Hippocampal formation (tissue), 2 donors: Measurements from ENCODE around the gene EMC8.
"Not testable (repeated sequence)": the region's sequence is repeated elsewhere in the genome, so short reads cannot be mapped to it uniquely, and the experiment has no call there.

Source experiments
- DNase-seq, 2 donors: peaks; one replicate each; lab custom pipeline; 2025; lab: John Stamatoyannopoulos, UW

The EMC8 gene

DNA sequence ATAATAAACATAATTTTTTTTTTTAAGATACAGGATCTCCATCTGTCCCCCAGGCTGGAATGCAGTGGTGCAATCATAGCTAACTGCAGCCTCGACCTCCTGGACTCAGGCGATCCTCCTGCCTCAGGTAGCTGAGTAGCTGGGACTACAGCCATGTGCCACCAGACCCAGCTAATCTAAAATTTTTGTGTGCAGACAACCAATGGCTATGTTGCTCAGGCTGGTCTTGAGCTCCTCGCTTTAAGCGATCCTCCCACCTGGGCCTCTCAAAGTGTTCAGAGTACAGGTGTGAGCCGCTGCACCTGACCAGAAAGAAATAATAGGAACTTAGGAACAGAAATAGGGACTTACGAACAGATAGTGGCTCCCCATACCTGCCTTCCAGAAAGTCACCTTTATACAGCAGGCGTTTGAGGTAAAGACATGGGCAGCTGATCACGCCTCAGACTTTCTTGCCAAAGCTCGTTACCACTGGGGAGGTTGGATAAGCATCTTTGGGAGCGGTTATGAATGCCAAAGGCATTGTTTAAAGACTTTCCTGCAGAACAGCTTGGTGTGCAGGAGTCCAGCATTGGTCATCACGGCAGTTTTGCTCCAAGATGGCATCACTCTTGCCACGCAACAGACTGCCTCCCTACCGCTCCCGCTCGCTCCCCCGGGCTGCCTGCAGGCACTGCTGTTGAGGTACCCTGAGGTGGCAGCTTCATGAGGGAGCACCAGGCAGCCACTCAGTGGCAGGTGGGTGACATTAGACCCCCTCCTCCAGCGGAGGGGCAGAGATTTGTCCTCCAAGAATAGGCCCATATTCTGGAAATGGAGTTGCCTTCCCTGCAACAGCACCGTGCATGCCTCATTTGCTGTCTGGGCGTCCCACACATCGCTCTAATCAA, 13.7 kb upstream of the EMC8 start:
- no peak for DNase-seq

DNA sequence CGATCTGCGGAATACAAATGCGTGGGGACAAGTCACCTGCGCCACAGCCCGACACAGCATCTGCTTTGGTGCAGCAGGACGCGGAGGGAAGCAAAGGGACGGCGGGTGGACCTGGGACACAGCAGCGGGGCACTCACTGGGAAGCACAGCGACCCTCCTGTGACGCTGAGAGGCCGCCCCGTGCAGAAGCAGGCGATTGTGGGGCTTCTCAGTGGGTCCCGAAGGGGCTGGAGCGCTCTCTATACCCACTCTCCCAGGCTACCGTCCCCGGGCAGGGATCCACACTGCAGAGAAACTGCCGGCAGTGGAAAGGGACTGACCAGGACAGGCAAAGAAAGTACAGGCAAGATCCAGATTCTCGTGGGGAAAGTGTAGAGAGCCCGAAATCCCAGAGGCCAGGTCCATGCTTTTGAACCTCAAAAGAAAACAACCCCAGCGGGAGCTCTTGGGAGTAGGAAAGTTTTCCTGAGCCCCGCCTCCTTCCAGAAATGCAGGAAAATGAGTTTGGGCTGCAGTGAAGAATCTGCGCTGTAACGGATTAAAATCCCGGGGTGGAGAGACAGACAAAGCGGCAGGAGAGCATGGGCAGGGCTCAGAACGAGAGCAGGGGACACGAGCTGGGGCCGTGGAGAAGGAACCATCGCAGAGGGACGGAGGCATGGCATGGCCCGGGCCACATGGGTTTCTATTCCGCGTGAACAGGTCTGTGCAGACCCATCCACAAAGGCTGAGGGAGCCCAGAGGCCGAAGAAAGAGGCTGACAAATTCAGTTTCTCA, 12.9 kb upstream of the EMC8 start:
- DNase-seq, result no peak

DNA sequence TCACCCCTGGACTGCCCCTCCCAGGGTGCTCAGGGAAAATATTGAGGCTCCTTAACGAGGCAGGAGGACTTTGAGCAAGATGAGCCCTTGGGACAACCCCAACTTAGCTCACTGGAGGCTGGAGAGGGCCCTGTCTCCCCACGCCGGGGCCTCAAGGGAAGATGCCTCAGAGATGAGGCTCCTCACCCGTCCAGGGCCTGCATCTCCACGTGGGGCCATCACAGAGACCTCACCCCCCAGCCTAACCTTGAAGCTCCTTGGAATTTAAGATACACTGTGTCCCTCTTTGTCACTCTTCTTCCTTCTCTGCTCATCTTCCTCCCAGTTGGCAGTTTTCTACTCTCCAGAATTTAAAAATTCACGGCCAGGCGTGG, 11.4 kb upstream of the EMC8 start:
- no peak for DNase-seq

DNA sequence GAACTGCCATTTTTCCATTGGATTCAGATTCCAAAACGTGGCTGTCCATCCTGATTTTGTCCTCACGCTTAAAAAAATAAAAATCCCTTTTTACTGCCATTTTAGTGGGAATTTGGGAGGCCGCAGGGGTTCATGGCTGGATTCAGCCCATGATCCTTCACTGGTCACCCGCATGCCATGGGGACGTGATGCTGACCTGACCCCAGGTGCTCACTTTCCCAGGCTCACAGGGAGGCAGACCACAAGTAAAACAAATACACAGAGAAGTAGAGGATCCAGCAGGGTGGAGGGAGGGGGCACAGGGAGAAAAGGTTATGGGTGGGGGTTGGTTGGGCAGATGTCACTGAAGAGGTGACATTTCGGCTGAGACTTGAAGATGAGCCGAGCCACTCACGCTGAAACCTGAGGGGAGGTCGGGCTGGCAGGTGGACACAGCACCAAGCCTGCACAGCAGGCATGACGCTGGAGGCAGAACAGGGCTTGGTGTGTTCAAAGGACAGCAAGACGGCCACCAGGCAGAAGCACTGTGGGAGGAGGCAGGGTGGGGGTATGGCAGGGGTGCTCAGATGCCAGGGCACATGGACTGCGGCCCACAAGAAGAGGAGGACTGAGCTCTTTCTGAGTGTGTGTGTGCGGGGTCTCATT, 10.9 kb upstream of the EMC8 start:
- no peak for DNase-seq

DNA sequence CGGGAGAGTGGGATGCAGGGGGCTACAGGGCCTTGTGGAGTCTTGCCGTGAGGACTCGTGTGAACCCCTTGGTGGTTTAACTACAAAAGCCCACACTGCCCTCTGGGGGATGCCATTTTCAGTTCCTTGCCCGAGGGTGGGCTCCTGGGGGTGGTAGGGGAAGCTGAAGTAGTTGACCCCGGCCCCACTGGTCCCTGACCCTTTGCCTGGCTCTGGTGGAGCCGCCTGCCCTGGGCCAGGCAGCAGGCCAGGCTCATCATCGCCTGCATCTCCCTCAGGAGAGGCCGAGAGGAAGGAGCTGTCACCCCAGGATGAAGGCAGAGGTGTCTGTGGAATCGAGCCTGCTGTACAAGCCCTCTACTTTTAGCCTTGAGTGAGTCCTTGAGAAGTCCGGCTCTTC, 10.3 kb upstream of the EMC8 start:
- no peak for DNase-seq

DNA sequence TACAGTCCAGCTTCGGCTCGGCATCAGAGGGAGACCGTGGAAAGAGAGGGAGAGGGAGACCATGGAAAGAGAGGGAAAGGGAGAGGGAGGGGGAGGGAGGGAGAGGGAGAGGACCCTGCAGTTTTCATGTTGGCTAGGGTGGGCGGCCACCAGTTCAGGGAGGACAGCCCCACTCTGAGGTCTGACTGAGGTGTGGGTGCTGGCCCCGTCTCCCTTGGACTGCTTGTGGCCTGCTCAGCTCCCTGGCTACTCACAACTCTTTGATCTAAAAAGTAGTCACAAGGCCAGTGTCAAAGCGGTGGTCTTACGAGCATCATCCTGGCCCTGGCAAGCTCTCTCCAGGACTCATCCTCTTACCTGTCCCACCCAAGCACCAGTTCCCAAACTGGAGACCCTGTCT, 9.6 kb upstream of the EMC8 start:
- no peak for DNase-seq

DNA sequence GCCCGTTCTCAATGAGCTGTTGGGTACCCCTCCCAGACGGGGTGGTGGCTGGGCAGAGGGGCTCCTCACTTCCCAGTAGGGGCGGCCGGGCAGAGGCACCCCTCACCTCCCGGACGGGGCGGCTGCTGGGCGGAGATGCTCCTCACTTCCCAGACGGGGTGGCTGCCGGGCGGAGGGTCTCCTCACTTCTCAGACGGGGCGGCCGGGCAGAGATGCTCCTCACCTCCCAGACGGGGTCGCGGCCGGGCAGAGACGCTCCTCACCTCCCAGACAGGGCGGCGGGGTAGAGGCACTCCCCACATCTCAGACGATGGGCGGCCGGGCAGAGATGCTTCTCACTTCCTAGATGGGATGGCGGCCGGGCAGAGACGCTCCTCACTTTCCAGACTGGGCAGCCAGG, 8.8 kb upstream of the EMC8 start:
- DNase-seq, result not testable (repeated sequence)

DNA sequence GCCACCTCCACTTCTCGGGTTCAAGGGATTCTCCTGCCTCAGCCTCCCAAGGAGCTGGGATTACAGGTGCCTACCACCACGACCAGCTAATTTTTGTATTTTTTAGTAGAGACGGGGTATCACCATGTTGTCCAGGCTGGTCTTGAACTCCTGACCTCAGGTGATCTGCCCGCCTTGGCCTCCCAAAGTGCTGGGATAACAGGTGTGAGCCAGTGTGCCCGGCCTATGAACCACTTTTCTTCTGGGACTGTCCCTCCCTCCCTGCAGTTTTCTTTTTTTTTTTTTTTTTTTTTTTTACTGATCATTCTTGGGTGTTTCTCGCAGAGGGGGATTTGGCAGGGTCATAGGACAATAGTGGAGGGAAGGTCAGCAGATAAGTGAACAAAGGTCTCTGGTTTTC, 8.0 kb upstream of the EMC8 start:
- DNase-seq, result not testable (repeated sequence)

DNA sequence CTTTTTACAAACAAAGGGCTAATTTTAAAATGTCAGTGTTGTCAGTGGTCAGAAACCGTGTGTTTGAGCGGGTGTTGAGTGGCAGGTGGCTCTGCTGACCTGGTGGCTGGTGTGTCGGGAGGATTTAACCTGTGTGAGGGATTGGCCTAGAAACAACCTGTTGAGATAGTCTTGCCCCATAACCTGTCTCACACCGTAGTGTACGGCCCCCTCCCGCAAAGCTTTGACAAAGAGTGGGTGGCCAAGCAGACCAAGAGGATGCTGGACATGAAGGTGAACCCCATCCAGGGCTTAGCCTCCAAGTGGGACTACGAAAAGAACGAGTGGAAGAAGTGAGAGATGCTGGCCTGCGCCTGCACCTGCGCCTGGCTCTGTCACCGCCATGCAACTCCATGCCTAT, 7.2 kb upstream of the EMC8 start:
- no peak for DNase-seq

DNA sequence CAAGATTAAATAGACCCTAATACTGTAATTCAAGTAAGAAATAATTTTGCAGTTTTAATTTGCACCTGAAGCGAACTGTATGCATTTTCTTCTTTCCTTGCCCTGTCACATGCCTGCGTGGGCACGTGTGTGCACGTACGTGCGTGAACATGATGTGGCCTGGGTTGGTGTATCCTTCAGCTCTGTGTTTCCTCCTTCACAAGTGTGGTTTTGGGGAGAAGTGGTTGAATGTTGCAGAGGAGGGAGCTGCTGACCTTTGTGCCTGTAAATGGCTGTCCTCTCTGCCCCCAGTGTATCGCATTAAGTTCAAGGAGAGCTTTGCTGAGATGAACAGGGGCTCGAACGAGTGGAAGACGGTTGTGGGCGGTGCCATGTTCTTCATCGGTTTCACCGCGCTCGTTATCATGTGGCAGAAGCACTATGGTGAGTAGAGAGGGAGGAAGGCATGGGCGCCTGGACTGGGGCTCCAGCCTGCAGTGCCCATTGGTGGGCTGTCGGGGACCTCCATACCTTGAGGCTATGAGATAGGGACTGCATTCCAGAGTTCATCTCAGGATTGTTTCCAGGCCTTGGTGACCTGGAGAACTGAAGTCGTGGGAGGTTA, 6.2 kb upstream of the EMC8 start:
- DNase-seq, result no peak

DNA sequence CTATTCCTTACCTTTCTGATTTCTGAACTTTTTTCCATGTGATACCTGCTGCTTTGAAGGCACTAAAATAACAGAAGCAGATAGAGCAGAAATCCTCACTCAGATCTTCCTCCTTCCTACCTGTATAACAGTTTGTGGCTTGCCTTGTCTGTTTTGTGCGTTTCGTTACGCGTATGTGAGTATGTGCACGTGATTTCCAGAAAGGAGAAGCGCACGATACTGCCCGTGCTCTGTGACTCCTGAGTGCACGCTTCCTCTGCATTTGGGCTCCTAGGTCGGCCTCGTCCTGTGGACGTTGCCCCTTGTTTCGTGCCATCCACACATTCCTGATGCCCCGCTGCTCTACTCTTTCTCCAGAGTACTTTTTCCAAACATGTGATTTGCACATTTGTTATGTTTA, 4.2 kb upstream of the EMC8 start:
- no peak for DNase-seq

DNA sequence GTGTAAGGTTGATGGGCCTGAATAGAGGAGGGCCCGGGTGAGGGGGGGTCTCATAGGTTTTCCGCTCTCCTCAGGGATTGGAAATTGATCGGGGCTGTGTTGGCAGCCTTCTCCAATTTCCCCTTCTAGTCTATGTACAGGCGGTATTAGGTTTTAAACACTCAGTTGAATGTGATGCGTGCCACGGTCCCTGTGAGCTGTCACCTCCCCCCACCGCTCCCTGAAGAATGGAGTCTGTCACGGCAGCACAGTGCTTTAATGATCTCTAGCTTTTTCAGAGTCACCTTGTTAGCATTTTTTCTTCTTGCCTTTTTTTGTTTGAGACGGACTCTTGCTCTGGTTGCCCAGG, 951 bp upstream of the EMC8 start:
- DNase-seq, result no peak

DNA sequence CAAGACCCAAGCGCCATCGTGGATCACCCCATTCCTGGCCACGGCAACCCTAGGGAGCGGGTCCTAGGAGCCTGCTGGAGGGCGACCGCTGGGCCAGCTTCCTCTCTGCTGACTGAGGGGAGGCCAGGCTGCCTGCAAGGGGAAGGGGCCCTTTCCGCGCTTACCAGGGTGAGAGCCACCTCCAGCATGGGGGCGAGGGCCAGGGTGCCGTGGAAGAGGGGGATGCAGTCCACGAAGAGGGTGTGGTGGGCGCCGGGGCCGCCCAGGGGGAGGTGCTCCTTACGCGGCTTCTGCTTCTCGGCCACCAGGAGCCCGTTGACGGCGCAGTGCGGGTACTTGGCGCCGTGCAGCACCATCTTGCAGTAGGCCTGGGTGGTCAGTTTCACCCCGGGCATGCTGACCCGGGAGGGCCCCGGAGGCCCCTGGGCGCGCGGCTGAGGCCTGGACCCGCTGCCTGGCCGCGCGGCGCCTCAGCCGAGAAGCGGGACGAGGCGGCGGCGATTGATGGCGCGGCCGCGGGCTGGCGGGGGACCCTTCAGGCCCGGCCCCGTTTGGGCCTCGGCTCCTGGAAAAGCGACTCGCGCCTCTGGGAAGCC, 345 bp downstream of the EMC8 start:
- DNase-seq, result no peak

DNA sequence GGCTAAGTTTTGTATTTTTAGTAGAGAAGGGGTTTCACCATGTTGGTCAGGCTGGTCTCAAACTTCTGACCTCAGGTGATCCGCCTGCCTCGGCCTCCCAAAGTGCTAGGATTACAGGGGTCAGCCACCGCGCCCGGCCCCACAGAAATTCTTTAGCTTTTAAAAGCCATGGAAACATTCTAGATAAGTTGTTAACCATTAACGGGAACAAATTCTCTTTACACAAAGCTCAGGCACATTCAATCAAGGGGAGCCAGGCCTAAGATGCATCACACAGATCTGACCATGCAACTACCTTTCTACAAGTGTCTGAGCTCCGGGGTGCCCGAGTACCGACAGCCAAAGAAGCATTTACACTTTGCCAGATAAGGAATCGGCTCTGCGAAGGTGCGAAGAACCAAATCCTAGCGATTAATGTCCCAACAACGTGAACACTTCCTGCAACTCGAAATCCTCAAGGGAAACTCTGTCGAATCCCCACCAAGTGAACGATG, 1.0 kb downstream of the EMC8 start:
- no peak for DNase-seq

DNA sequence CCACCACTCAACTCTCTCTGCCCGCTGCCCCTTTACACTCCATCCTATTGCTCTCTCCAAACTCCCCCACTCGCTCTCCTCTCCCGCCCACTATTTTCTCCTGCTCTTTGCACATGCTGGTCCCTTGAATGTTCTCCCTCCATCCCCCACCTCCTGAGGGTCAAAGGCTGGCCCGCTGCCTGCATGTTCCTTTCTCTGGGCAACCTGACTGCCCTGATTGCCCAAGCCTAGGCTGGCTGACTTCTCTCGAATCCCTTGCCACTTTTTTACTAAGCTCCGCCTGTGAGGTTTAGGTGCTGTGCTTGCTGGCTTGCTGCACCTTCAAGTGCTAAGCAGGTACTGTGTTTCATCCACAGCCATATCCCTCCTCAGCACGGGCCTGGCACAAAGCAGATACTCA, 2.7 kb downstream of the EMC8 start:
- DNase-seq, result no peak

DNA sequence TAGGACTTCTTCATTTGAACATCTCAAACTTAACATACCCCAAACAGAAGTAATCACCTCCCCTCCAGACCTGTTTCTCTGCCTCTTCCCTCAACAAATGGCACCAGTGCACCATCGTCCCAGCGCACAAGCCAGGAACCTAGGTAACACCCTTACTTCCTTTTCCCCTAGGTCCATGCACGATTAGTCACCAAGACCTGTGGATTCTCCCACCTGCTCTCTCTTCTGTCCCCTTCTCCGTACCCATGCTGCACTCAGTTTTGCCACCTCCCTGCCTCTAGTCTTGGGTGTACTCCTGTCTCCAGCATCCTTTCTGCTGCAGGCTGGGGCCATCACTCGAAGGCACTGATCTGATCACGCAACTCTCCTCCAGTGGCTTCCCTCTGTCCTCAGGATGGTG, 3.2 kb downstream of the EMC8 start:
- no peak for DNase-seq

DNA sequence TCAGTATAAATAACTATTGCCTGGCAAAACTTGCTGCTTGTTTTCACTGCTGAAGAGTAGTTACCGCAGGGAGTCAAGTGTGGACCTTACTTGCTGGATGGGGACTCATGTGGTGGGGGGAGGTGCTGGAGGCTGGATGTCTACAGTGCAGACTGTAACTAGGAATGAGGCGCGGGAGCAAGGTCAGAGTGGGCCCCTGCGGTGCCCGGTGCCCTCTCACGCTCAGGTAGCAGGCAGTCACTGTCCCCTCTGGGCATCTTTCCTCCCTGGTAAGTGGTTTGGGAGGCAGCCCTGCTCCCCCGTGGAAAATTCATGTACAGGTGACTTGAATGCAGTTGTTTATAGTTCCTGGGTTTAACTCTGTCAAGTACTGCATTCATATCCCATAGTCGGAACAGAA, 4.6 kb downstream of the EMC8 start:
- DNase-seq, result no peak

DNA sequence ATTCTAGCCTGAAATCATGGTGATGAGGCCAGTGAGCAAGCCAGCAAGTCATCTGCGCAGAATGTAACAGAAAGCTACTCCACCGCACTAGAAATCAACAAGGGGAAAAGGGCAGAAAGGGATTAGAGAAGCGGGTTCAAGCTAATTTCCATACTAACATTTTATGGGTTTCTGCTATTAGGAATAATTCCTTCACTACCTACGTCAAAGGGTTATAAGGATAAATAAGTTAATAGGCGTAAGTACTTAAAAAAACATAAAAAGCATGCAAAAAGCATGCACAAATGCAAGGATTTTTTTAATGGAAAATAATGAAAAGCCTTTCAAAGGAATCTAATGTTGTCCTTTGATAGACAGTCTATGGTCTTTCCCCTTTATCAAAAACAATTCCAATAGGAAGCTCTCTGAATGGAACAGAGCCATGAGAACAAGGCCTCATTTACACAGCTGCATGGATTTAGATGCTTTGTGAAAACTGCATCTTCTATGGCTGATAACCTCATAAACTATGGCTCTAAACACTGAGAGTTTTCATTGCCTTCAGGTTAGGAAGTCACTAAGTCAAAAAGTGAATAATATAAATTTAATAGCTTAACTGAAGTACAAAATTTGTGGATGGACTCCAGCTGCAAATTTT, 5.6 kb downstream of the EMC8 start:
- no peak for DNase-seq

DNA sequence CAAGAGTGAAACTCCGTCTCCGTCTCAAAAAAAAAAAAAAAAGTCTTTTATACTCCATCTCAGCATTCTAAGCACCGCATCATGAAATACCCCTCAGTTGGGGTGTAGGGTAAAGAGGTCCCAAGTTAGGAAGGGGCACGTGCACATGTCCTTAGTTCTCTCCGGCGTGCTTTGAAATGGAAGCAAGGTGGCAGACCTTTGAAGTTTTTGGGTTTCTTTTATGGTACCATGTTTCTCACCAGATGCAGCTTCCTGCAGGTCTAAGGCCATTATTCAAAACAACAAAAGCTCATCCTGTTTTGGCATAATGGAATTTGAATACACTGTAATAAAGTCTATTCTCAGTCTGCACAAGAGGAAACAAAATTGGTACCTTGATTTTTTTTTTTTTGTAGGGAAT, 9.6 kb downstream of the EMC8 start:
- no peak for DNase-seq

DNA sequence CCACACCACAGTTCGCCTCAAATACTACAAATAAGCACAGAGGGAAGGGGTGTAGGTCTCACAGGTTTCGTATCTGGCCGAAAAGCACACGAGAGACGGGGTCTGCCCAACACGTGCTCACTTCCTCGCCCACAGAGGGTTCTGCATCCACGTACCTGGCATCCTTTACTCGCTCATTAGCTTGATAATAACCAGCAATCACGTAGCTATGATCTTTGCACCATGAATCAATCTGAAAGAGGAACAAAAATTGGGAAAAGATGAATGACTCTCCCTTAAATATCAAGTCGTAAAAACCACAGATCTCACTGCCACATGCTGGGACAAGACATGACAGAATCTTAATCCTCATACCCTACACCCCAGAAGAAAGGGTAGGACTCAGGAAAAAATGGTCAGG, 10.5 kb downstream of the EMC8 start:
- no peak for DNase-seq

DNA sequence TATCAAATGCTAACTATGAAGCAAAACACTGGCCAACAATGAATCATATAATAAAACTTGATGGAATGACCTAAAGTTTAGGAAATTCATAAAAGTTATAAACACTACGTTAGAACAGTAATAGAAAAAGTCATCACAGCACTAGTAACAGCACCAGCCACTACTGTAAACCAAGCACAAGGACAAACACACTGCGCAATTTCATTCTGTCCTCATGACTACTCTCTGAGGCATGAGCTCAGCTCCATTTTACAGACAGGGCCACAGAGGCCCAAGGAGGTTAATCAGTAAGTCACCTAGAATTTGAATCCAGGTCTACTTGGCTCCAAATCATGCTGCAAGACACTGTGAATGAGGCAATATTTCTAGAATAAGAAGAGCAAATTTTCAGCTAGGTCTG, 13.4 kb downstream of the EMC8 start:
- DNase-seq, result no peak

DNA sequence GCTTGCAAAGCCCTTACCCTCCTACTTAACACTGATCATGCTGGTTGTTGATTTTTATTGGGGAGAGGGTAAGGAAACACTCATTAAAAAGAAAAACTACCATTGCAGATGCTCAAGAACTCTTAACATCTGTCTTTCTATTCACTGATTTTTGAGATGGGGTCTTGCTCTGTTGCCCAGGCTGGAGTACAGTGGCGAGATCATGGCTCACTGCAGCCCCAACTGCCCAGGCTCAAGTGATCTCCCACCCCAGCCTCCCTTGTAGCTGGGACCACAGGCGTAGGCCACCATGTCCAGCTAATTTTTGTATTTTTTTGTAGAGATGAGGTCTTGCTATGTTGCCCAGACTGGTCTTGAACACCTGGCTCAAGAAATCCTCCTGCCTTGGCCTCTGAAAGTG, 14.5 kb downstream of the EMC8 start:
- DNase-seq, result no peak
